NCI-H1105 (cell line): ENCODE data around the gene STK32B.
A peak's percentile ranks its signal among the peaks of the same experiment; 100 is the strongest.
"Not testable (repeated sequence)": the region's sequence is repeated elsewhere in the genome, so short reads cannot be mapped to it uniquely, and the experiment has no call there.

Experiments
- DNase-seq: peaks from one replicate; lab custom pipeline; 2025; lab: John Stamatoyannopoulos, UW

The STK32B gene

DNA sequence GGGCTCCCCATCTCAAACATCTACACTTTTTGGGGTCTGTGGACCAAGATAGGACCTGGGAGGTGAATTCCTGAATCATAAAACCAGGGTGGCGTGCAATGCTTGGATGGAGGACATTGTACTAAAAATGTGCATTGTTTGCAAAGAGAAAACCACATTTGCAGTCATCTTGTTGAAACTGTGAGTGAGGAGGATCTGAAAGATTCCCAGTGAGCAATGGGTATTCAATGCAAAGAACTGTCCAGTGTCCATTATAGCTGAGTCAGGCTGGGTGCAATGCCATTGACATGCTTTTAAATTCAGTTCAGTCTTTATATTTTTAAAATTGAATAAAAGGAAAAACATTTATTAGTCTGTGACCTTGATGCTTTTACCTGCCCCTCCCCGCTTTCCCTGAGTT is 215.7 kb downstream of the STK32B start:
- no peak for DNase-seq

DNA sequence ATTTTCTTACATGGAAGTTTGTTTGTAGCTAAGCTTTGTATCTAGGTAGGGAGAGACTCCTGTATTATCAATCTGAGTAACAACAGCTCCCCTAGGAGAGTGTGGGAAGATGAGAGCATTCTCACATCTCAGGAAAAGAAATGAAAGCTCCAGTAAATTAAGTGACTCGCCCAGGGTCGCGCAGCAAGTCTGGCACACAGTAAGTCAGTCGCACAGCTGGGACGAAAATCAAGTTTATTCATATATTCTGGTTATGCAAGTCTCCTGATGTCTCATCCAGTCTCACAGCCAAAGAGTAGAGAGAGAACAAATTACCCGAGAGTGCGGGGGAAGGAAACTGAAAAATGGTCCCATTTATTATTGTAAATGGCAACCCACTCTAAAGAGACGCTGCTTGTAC is 216.1 kb downstream of the STK32B start:
- no peak for DNase-seq

DNA sequence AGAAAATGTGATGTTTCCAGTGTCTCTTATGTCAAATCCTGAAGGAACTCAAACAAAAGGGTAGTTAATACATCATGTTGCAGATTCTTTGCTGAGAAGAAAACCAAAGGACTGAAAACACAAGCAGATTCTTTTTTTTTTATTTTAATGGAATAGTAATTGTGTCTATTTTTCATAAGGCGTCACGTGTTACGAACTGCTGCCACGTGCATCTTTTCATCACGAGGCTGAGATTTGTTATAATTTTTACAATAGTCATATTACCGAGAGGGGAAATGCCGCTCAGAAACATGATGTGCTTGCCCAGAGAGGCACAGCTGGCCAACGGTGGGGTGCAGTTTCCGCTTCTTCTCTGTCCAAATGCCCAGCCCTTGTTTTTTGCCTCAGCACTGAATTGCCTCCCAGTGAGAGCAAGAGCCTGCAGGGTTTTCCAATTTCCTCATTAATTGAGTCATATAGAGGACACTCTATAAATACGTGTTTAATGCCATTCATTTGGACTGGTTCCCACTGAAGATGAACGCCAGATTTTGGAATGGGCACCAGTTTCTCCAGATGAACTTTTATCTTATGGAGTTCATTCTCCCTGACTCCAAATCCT is 225.3 kb downstream of the STK32B start:
- DNase-seq = peak; percentile 6

DNA sequence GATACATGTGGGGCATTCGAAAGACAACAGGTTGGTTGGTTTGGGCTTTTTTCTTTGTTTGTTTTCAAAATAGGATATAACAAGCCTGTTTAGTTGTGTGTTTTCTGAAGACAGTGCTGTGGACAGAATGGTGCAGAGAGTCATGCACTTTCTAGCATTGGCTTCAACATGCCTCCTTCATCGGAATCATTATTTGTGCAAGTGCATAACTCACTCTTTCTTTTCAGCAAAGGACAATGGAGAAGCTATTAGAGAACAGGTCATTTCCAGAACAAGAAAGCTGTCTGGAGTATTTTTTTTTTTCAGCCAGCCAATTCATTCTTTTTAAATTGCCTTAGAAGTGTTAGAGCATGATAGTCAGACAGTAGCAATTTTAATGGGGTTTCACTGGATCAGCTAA is 225.8 kb downstream of the STK32B start:
- peak; percentile 25 for DNase-seq

DNA sequence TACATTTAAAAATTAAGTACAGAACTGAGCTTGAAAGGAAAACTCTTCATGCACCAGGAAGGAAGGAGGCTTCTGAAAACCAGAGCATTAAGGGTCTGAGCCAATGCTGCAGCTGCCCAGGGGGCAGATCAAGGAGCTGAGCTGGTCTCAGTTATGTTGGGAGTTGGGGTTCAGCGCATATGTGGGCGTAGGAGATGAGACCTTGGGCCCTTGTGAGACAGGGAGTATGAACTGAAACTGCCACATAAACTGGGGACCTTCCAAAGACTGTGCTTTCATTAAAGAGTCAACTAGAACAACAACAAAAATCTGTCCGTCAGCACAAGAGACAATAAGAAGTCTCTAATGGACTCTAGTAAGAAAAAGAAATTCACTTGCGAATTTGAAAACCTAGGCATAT is 226.9 kb downstream of the STK32B start:
- DNase-seq = no peak

DNA sequence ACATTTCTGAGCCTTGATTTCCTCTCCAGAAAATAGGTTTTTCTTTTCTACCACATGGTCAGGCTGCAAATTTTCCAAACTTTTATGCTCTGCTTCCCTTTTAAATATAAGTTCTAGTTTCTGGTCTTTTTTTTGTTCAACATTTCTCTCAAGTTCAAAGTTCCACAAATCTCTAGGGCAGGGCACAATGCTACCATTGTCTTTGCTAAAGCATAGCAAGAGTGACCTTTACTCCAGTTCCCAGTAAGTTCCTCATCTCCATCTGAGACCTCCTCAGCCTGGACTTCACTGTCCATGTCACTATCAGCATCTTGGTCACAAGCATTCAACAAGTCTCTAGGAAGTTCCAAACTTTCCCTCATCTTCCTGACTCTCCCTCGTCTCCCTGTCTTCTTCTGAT is 228.8 kb downstream of the STK32B start:
- not testable (repeated sequence) for DNase-seq

DNA sequence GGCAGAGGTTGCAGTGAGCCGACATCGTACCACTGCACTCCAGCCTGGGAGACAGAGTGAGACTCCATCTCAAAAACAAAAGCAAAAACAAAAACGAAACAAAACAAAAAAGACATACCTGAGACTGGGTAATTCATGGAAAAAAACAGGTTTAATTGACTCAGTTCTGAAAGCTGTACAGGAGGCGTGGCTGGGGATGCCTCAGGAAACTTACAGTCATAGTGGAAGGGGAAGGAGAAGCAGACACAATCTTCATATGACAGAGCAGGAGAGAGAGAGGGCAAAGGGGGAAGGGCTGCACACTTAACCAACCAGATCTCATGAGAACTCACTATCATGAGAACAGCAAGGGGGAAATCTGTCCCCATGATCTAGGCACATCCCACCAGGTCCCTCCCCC is 229.5 kb downstream of the STK32B start:
- no peak for DNase-seq

DNA sequence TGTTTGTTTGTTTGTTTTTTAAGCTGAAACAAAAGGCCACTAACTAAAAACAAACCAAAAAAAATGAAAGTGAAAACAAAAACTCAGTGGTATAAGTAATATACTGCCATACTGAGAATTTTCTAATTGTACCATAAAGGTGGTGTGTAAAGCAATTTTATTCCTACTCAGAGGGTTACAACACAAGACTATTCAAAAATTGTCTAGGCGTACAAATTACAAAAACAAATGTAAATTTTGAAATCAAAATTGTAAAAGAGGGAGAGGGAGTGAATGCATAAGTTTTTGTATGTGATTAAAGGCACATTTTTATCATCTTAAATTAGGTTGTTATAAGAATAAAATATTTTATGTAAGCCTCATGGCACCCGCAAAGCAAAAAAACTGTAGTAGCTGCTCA is 232.6 kb downstream of the STK32B start:
- no peak for DNase-seq

DNA sequence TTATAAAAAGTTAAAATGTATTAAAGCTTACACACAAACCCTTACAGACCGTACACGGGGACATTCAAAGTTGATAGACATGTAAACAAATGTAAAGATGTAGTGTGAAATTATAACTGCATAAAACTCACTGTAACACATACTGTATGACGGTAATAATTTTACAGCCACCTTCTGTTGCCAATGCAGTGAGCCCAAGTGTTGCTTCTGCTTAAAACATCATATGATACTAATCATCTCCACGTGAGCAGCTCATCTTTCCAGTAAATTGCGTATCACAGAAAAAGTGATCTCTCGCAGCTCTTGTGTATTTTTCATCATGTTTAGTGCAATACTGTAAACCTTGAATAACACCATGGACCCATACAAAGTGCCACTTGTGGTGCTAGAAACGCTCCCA is 233.2 kb downstream of the STK32B start:
- no peak for DNase-seq

DNA sequence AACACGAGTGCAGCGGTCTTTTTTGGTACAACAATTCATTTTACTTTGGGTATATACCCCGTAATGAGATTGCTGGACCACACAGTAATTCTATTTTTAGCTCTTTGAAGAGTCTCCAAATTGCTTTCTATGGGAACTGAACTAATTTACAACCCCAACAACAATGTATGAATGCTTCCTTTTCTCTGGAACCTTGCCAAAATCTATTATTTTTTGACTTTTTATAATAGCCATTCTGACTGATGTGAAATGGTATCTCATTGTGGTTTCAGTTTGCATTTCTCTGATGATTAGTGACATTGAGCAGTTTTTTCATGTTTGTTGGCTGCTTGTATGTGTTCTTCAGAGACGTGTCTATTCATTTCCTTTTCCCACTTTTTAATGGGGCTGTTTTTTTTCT is 240.8 kb downstream of the STK32B start:
- peak; percentile 63 for DNase-seq

DNA sequence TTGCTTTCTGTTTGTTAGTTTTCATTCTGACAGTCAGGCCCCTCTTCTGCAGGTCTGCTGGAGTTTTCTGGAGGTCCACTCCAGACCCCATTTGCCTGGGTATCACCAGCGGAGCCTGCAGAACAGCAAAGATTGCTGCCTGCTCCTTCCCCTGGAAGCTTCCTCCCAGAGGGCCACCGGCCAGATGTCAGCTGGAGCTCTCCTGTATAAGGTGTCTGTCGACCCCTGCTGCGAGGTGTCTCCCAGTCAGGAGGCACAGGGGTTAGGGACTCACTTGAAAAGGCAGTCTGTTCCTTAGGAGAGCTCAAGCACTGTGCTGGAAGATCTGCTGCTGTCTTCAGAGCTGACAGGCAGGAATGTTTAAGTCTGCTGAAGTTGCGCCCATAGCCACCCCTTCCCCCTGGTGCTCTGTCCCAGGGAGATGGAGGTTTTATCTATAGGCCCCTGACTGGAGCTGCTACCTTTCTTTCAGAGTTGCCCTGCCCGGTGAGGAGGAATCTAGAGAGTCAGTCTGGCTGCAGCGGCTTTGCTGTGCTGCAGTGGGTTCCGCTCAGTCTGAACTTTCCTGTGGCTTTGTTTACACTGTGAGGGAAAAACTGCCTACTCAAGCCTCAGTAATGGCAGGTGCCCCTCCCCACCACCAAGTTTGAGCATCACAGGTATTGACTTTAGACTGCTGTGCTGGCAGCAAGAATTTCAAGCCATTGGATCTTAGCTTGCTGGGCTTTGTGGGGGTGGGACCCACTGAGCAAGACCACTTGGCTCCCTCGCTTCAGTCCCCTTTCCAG is 246.9 kb downstream of the STK32B start:
- not testable (repeated sequence) for DNase-seq

DNA sequence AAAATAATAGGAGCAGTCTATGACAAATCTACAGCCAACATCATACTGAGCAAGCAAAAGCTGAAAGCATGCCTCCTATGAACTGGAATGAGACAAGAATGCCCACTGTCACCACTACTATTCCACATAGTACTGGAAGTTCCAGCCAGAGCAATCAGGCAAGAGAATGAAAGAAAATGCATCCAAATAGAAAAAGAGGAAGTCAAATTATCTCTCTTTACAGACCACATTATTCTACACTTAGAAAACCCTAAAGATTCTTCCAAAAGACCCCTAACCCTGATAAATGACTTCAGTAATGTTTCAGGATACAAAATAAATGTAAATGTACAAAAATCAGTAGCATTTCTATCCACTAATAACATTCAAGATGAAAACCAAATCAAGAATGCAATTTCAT is 249.0 kb downstream of the STK32B start:
- DNase-seq = no peak

DNA sequence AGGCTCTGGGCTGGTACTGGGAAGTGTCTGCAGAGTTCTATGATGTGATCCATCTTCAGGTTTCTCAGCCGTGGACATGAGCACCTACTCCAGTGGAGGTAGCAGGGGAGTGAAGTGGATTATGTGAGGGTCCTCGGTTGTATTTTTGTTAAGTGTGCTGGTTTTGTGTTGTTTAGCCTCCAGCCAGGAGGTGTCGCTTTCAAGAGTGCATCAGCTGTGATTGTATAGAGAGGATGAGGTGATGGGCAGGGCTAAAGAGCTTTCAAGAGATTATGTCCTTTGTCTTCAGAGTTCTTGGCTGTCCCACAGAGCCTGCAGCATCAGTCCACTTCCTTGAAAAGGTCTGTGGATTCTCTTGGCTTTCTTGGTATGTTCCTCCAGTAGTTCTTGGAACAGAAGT is 256.6 kb downstream of the STK32B start:
- no peak for DNase-seq

DNA sequence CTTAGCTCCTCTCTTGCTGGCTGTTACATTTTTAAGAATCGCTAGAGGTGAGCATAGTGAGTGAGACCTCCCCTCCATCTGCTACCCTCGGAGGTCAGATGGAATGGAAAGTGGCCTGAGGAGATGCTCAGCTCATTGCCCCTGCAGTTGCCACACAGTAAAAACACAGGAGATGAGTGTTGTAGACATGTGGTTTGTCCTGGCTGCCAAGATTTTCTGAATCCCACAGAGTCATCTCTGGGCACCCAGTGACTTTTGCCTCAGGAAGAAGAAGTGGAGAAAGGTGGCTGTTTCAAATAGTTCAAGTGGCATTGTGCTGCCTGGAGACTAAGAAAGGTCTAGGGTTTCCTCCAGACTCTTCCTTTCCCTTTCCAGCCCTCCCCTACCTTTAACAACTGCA is 271.0 kb downstream of the STK32B start:
- no peak for DNase-seq

DNA sequence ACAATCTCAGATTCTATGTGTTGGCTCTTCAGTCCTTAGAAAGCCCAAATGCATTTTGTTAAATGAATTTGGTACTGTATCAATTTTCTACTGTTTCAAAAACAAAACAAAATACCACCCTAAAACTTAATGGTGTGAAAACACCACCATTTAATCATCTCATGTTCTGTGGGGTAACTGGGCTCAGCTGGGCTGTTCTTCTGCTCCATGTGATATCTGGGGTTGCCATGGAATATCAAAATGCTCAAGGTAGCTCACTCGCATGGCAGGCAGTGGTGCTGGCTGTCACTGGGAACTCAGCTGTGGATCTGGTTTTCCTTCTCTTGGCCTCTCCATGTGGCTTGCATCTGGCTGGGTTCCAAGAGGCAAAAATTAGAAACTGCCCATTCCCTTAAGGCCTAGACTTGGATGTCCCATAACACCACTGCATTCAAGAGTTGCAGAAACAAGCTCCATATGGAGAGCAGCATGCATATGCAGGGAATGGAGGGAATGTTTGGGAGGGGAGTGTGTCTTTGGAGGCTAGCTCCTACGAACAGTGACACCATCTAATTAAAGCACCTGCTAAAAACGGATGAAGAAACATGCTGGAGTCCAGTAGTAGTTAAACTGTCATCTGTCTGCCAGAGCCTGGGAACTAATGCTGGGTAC is 279.2 kb downstream of the STK32B start:
- DNase-seq = no peak

DNA sequence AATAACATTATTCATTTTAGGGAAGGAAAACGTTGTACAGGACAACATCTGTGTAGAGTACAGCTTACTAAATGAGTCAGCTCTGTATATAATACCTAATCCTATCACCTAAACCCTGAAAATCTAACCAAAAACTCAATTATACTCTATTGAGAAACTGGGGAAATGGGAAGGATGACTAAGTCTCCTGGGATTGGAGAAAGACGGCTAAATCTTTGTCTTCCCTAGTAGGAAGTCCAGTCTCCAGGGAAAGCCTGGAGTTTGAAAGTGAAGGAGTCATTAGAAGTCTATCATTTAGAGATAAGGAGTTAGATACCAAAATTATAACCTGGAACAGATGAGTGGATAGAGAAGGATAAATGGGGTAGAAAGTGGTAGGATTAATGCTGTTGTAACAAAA is 286.5 kb downstream of the STK32B start:
- no peak for DNase-seq

DNA sequence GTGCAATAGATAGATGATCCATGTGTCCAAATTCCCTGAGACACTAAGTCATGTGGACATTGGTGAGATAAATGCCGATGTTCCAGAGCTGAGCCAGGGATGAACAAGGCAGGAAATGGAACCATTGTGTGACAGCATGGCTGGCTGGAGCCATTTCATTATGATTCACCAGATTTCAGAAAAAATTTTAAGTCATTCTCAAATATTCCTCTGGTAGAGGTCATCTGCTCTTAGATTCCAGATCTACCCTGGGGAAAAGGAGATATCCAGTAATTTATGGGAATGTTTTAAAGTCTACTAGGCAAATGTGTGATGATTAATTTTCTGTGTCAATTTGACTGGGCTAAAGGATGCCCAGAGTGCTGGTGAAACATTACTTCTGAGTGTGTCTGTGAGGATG is 287.3 kb downstream of the STK32B start:
- DNase-seq = no peak

DNA sequence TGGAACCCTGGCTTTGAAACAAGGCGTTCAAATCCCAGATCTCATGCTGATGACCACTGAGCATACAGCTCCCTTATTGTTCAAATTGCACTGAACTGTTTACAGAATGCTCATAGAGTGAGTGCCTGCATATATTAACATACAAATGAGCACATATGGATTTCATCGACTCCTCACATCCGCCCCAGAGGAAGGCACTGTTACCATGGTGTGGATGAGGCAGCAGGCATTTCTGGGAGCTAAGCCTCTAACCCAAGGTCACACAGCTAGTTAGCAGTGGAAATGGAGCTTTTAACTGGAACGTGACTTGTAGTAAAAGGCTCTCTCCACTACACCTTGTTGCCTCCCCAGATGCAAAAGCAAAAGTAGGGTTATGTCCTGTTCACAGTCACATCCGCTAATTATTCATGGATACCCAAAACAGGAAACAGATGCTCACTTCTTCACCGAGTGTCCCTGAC is 289.7 kb downstream of the STK32B start:
- DNase-seq = no peak

DNA sequence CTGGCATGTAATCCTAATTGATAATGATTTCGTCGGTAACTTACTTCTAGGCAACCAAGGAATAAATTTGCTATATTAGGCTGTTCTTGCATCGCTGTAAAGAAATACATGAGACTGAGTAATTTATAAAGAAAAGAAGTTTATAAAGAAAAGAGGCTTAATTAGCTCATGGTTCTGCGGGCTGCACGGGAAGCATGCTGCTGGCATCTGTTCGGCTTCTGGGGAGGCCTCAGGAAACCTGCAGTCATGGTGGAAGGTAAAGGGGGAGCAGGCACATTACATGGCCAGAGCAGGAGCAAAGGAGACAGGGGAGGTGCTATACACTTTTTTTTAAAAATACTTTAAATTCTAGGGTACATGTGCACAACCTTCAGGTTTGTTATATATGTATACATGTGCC is 290.2 kb downstream of the STK32B start:
- no peak for DNase-seq

DNA sequence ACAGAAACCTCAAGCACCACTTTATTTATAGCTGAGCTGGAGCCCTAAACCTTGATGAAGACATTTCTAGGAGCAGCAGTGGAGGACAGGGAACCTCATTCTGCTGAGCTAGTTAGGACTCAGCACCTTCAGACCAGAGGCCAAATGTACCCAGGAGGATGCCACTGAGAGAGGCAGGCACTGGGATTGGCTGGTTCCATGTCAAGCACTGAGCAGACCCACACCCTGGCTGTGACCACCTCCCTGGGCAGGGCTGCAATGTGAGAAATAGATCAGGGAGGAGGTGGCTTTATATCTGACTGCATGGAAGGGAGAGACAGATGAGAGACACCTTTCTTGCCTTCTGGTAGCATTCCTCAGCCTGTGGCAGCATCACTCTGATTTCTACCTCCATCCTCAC is 304.6 kb downstream of the STK32B start:
- DNase-seq = no peak

DNA sequence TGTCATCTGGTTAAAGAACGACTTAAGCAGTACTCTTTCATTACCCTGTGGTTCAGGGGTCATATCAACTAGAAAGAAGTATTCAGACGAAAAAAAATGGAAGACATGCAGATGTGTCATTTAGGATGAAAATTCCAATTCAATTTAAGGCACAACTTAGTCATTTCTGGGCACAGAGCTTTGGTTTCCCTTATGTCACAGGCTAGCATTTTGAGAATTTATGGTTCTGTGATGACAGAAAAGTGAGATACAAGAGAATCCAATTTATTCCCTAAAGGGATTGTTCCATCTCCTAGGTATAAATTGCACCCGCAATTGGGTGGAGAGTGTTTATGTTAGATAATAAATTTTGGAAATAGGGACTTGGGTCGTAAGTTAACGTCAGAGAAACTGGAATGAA is 306.6 kb downstream of the STK32B start:
- DNase-seq = no peak

DNA sequence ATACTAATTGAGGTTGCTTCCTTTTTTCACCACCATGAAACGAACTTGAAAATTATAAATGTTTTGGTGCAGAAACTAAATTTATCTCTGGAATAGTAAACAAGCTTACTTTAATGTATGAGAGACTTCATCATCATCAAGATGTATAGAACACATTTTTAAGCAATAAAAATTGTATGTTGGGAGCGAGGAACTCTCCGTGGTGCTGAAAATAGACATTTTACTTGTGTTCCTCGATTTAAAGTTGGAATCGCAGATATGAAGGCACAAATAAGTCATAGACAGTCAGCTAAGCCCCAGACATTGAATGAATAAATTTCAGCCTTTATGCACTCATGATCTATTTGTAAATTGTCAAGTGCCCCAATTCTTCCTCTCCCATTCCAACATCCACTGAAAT is 310.7 kb downstream of the STK32B start:
- no peak for DNase-seq

DNA sequence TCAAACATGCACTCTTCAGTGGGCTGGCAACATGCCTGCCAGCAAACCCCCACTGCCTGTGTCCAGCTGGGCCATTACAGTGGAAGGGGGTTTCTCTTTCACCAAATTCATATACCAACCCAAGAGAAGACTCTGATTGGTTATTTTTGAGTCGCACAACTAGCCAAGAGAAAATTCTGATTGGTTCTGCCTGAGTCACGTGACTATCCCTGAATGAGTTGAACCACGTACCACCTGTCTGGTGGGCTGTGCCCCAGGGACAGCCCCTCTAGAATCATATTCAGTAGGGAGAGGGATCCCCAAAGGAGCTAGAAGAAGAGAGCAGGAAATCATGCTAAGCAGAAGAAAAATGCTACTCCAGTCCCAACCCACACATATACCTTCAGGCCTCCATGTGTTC is 313.1 kb downstream of the STK32B start:
- no peak for DNase-seq
